Neural cell (in vitro differentiated cells): ENCODE data around the gene ATP6AP1. TPM values are rescaled to one million over a fixed set of nuclear protein-coding genes. Genes with fewer than 3 reads are reported as not detected.

ENCODE experiments used
- H2AFZ ChIP-seq: fragments of 200-600, 300-800 bp; sonication (generic), shearing (Covaris generic); 2 replicates; pipeline ENCODE4 v1.6.0; 2014; ENCODE audit warnings: low read depth, mild to moderate bottlenecking, antibody characterized with exemption, low read length, moderate library complexity
- H3F3A ChIP-seq: fragments of 200-600 bp; shearing (Covaris generic); 2 replicates; pipeline ENCODE4 v1.6.1; 2016; ENCODE audit warnings: mild to moderate bottlenecking, moderate library complexity, mixed read lengths, antibody characterized with exemption, low read length; ENCODE audit not compliant: insufficient read depth, poor library complexity, severe bottlenecking
- H3K27ac ChIP-seq: fragments of 200-600, 300-800 bp; sonication (generic), shearing (Covaris generic); 2 replicates; pipeline ENCODE4 v1.5.1; 2014; ENCODE audit warnings: mild to moderate bottlenecking, low read length, moderate library complexity
- H3K27me3 ChIP-seq: fragments of 300-800, 200-600 bp; sonication (generic), shearing (Covaris generic); 2 replicates; pipeline ENCODE4 v1.6.0; 2014; ENCODE audit warnings: mild to moderate bottlenecking, low read depth, low read length, moderate library complexity; ENCODE audit not compliant: insufficient read depth
- H3K36me3 ChIP-seq: fragments of 300-800, 200-600 bp; sonication (generic), shearing (Covaris generic); 2 replicates; pipeline ENCODE4 v1.5.1; 2014; ENCODE audit warnings: mild to moderate bottlenecking, antibody characterized with exemption, low read length, moderate library complexity; ENCODE audit not compliant: insufficient read depth
- H3K4me2 ChIP-seq: fragments of 300-800, 200-600 bp; sonication (generic), shearing (Covaris generic); 2 replicates; pipeline ENCODE4 v1.6.0; 2014; ENCODE audit warnings: mild to moderate bottlenecking, low read length
- H3K4me3 ChIP-seq: fragments of 300-800, 200-600 bp; sonication (generic), shearing (Covaris generic); 2 replicates; pipeline ENCODE4 v1.5.1; 2014; ENCODE audit warnings: mild to moderate bottlenecking, low read length, moderate library complexity
- H3K79me2 ChIP-seq: fragments of 200-600 bp; shearing (Covaris generic); replicated peaks from 2 replicates; pipeline ENCODE4 v1.6.0; 2014; ENCODE audit warnings: mild to moderate bottlenecking, low read length, moderate library complexity; ENCODE audit not compliant: insufficient read depth
- H3K9ac ChIP-seq: fragments of 300-800, 200-600 bp; sonication (generic), shearing (Covaris generic); 2 replicates; pipeline ENCODE4 v1.6.1; 2016; ENCODE audit warnings: mild to moderate bottlenecking, low read length, mixed read lengths
- H3K9me2 ChIP-seq: fragments of 200-600 bp; shearing (Covaris generic); 2 replicates; pipeline ENCODE4 v1.6.1; 2016; ENCODE audit warnings: mild to moderate bottlenecking, low read length, mixed read lengths; ENCODE audit not compliant: insufficient read depth
- H3K9me3 ChIP-seq: fragments of 200-600, 300-800 bp; sonication (generic), shearing (Covaris generic); 2 replicates; pipeline ENCODE4 v1.6.1; 2016; ENCODE audit warnings: mild to moderate bottlenecking, mixed run types, low read length, moderate library complexity, mixed read lengths
- H4K20me1 ChIP-seq: fragments of 200-600 bp; shearing (Covaris generic); 2 replicates; pipeline ENCODE4 v1.6.1; 2016; ENCODE audit warnings: mild to moderate bottlenecking, mixed run types; ENCODE audit not compliant: insufficient read depth
- EP300 ChIP-seq: fragments of 450-650 bp; conservative IDR thresholded peaks from 2 replicates; pipeline ENCODE4 v1.6.1; 2014; ENCODE audit warnings: antibody characterized with exemption, mild to moderate bottlenecking, moderate library complexity; ENCODE audit not compliant: poor library complexity, severe bottlenecking
- EZH2 ChIP-seq: fragments of 200-600, 300-800 bp; shearing (Covaris generic), sonication (generic); IDR thresholded peaks from 2 replicates; pipeline ENCODE4 v1.6.1; 2014; ENCODE audit warnings: antibody characterized with exemption, low read length, borderline replicate concordance, mild to moderate bottlenecking; ENCODE audit not compliant: insufficient read depth, poor library complexity, severe bottlenecking
- MXI1 ChIP-seq: fragments of 450-650 bp; conservative IDR thresholded peaks from 2 replicates; pipeline ENCODE4 v1.6.1; 2014; ENCODE audit warnings: antibody characterized with exemption, mild to moderate bottlenecking; ENCODE audit not compliant: poor library complexity, severe bottlenecking
- POLR2AphosphoS5 ChIP-seq: IDR thresholded peaks from 2 replicates; pipeline ENCODE4 v1.6.1; 2012
- RAD21 ChIP-seq: fragments of 450-650 bp; conservative IDR thresholded peaks from 2 replicates; pipeline ENCODE4 v1.6.1; 2014; ENCODE audit warnings: antibody characterized with exemption, mild to moderate bottlenecking, moderate library complexity
- REST ChIP-seq: IDR thresholded peaks from 2 replicates; pipeline ENCODE4 v1.6.1; 2012; ENCODE audit warnings: borderline replicate concordance
- SMC3 ChIP-seq: fragments of 450-650 bp; conservative IDR thresholded peaks from 2 replicates; pipeline ENCODE4 v1.6.1; 2014; ENCODE audit warnings: antibody characterized with exemption, mild to moderate bottlenecking, moderate library complexity; ENCODE audit not compliant: poor library complexity
- TAF1 ChIP-seq: IDR thresholded peaks from 2 replicates; pipeline ENCODE4 v1.6.1; 2012; ENCODE audit warnings: low read depth
- polyA plus RNA-seq: library from polyadenylated mRNA; depleted of rRNA; stranded (reverse); fragments of >200 nt; gene quantifications from 2 replicates; pipeline ENCODE4 v1.2.3, GENCODE V29; 2014
- TF ChIP-seq, protein P1 (sequence below): fragments of 450-650 bp; IDR thresholded peaks from 2 replicates; pipeline ENCODE4 v1.5.1; 2014; ENCODE audit warnings: antibody characterized with exemption, mild to moderate bottlenecking, moderate library complexity; ENCODE audit not compliant: poor library complexity, severe bottlenecking

Gene ATP6AP1
- polyA plus RNA-seq, 1 donor from 2014 or later, result 126 TPM

GRCh38 chrX:154445776-154446175 lies 17.3 kb downstream of the ATP6AP1 start:
- Histone ChIP-seq H3K4me2 (no peak overlapping the region), H3K36me3 (no peaks in the 10 kb centered on the region)

GRCh38 chrX:154446430-154446829 lies 18.0 kb downstream of the ATP6AP1 start:
- Histone ChIP-seq H3K27me3 (no peaks in the 10 kb centered on the region), H3K9me2 (no peaks in the 10 kb centered on the region), H2AFZ (no peak overlapping the region), H3F3A (no peaks in the 10 kb centered on the region), H4K20me1 (no peaks in the 10 kb centered on the region), H3K27ac (no peak overlapping the region), H3K4me3 (no peak overlapping the region), H3K9me3 (no peaks in the 10 kb centered on the region), H3K79me2 (peaks cover 4% of the 10 kb centered on the region), H3K36me3 (no peaks in the 10 kb centered on the region), H3K9ac (no peak overlapping the region), H3K4me2 (no peak overlapping the region)
- no peak for TF ChIP-seq POLR2AphosphoS5
- no peak for TF ChIP-seq RAD21
- TF ChIP-seq EP300, result no peak
- TF ChIP-seq EZH2, result no peak
- TF ChIP-seq REST, result no peak
- no peak for TF ChIP-seq TAF1
- TF ChIP-seq, protein P1, sequence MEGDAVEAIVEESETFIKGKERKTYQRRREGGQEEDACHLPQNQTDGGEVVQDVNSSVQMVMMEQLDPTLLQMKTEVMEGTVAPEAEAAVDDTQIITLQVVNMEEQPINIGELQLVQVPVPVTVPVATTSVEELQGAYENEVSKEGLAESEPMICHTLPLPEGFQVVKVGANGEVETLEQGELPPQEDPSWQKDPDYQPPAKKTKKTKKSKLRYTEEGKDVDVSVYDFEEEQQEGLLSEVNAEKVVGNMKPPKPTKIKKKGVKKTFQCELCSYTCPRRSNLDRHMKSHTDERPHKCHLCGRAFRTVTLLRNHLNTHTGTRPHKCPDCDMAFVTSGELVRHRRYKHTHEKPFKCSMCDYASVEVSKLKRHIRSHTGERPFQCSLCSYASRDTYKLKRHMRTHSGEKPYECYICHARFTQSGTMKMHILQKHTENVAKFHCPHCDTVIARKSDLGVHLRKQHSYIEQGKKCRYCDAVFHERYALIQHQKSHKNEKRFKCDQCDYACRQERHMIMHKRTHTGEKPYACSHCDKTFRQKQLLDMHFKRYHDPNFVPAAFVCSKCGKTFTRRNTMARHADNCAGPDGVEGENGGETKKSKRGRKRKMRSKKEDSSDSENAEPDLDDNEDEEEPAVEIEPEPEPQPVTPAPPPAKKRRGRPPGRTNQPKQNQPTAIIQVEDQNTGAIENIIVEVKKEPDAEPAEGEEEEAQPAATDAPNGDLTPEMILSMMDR, result no peak
- no peak for TF ChIP-seq MXI1

More at GRCh38 chrX:154445776-154446175, 17.3 kb downstream of the ATP6AP1 start:
- Histone ChIP-seq H2AFZ (no peak overlapping the region), H3K27me3 (no peaks in the 10 kb centered on the region), H3K4me3 (no peak overlapping the region), H3K79me2 (peaks cover 4% of the 10 kb centered on the region), H4K20me1 (no peaks in the 10 kb centered on the region), H3K9me2 (no peaks in the 10 kb centered on the region), H3K27ac (no peak overlapping the region), H3K9ac (no peak overlapping the region), H3F3A (no peaks in the 10 kb centered on the region), H3K9me3 (no peaks in the 10 kb centered on the region)
- TF ChIP-seq SMC3 (no peak), EP300 (no peak), POLR2AphosphoS5 (no peak), TAF1 (no peak), MXI1 (no peak), EZH2 (no peak), RAD21 (no peak), REST (no peak)
- TF ChIP-seq, protein P1, result no peak
